Kasumi-1 (cell line): Measurements from ENCODE around the gene HS2ST1.

Experiments used
- DNase-seq, 2 experiments: peaks; one replicate each; lab custom pipeline; 2025; lab: John Stamatoyannopoulos, UW

Gene HS2ST1

DNA sequence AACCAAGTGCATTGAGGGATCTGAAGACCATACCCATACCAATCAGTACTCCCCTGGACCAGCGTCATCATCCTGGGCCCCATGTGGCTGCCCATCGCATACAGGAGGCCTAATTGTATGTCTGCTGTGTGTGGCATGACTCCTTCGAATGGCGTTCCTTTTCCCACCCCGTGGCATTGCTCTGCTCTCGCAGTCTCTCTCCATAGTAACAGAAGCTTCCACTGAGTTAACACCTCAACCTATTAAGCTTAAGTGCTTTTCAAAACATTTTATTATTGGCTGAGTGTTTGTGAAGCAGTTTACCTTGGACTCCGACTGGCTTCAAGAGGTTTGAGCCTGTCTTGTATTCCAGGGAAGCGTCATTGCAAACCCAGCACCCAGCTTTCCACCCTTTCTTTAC, 227.1 kb downstream of the HS2ST1 start:
- no peak for DNase-seq

DNA sequence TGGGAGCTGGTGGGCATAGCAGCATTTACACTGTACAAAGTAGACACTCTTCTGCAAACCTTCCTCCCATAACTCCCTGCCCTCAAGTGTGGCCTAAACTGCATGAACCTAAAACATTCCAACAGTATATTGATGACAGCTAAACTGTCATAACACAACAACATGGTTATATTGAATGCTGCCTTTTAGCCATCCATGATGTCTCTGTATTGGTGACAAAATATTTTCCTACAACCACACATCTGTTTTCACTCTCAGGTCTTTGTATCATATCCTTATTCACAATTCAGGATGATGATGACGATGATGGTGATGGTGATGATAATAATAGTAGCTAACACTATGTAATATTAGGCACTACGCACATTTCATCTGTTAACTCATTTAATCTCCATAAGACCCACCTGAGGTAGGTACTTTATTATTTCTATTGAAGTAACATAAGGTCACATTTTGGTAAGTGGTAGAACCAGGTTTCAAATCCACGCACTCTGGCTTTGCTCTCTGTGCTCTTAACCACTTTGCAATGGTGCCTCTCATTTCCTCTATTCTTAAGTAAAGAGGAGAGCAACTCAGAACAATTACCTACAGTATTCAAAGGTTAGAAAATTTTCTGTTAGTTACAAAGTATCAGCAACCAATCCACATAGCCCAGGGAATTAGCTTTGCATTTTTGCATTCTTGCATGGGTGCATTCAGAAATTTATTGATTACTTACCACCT, 229.1 kb downstream of the HS2ST1 start:
- no peak for DNase-seq

DNA sequence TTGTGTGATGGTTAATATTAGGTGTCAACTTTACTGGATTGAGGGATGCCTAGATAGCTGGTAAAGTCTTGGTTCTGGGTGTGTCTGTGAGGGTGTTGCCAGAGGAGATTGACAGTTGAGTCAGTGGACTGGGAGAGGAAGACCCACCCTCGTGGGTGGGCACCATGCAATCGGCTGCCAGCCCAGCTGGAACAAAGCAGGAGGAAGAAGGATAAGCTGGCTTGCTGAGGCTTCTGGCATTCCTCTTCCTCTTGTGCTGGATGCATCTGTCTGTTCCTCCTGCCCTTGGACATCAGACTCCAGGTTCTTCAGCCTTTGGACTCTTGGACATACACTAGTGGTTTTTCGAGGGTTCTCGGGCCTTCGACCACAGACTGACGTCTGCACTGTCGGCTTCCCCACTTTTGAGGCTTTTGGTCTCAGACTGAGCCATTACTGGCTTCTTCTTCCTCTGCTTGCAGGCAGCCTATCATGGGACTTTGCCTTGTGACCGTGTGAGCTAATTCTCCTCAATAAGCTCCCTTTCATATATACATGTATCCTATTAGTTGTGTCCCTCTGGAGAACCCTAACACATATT, 230.0 kb downstream of the HS2ST1 start:
- DNase-seq: no peak

DNA sequence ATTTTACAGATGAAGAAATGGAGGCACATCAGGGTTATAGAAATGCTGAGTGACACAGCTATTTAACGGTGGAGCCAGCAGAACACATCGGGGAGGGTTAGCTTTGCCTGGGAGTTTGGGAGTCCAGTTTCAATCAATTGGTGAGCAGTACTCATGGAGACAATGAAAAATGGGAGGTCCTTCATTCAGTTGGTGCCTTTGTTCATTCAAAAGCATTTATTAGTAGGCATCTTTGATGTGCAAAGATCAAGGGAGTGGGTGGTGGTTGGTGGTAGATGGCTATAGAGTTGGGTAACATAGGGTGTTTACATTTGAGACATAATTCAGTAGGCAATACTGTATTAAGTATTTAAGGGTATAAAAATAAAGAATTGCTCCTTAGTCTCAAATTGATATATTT, 230.5 kb downstream of the HS2ST1 start:
- no peak for DNase-seq

DNA sequence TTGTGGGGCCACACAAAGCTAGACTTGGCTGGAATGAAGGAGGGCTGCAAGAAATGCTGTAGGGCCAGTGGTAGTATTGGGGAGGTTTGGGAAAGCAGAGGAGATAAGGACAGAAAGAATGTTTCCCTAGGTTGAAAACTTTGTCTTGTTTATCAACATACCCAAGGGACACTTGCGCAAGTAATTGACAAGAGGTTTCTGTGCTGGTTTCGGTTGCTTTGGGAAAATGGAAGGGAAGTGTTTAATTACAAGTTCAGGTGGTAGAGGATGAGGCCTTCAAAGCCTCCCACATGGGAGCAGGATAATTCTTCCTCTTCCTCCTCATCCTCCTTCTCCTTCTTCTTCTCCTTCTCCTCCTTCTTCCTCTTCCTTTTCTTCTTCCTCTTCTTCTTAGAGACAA, 232.1 kb downstream of the HS2ST1 start:
- no peak for DNase-seq

DNA sequence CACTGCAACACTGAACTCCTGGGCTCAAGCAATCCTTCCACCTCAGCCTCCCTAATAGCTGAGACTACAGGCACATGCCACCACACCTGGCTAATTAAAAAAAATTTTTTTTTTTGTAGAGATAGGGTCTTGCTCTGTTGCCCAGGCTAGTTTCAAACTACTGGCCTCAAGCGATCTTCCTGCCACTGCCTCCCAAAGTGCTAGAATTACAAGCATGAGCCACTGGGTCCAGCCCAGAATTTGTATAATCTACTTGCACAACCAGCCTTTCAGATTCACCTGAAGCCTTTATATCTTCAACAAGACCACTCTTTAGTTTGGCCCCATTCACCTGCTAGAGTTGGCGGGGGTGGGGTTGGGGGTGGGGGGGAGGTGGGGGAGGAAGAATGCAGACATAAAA, 232.6 kb downstream of the HS2ST1 start:
- no peak for DNase-seq

DNA sequence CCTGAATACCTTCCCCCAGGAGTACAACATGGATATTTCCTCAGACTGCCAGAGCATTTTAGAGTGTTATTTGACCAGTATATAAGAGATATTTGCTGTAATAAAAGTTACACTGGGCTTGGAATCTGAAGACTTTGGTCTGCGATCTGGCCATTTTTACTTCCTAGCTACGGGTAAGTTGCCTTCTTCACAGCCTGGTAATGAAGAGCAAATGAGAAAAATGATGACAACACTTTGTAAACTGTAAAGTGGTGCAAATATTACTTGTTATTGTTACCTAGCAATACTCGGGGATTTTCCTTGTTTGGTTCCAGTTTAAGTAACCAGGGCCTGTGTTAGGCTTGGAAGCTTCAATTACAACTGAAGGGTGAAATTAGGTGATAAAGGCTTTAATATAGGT, 233.4 kb downstream of the HS2ST1 start:
- no peak for DNase-seq

DNA sequence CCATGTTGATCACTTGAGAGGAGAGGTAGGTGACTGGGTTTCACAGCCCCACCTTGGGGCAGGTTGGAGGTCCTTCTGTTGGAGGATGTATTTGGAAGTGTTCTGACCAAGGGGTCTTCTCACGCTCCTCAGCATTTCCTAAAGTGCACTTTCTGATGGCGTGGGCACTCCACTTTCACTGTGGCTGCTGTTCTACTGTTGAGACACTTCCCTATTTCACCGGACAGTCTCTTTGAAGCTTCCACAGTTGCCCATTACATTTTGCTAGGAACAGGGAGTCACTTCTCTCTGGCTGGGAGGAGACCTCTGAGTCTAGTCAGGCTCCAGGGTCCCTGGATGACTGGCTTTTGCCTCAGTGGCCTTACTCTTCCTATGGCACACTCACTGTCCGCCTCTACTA, 234.2 kb downstream of the HS2ST1 start:
- DNase-seq: peak; percentile 4 to 7

DNA sequence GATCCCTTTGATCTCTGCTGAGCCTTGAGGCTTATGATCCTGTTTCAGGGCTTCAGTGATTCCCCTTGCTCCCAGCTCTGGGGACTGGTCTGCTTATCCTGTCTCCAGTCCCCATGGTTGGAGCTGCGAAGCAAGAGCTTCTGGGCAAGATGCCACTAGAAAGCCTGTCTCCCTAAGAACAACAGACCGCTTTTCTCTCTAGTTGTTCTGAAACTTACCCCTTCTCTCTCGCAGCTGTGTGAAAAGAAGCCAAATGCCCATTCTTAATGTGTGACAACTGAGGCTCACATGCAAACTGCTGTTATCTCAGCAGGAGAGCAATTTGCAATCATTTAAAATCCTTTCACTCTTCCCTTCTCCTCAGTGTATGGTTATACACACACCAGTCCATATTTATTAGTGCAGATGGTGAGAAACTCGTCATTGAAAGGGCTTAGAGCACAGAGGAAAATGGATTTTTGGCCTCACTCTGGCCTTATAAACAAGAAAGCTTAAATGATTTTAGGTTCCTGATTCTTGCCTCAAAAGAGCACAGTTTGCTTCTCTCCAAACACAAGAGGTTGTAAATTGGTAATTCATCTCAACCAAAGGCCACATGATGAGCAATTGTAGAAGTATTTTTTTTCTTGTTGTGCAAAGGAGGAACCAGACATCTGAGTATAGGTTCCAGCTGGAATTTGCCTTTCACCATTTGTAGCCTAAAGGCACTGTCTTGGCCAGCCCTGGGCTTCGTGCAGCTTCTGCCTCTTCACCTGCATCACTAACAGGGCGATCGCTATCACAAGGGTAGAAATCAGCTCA, 235.0 kb downstream of the HS2ST1 start:
- DNase-seq: no peak

DNA sequence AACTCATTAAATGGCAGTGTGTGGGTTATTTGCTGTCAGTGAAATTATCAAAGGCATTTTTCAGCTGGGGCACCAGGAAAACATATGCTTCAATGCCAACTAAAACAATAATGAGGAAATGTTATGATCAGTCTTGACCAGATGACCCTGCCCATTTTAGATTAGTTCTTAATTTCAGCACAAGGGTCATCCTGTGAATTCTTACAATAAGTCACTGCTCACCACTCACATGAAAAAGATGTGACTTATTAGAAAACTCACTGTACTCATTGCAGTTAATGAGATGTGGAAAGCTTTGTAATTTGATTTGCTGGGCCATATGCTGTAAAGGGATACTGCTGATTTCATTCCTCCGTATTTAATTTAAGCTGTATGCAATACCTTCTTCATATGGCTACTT, 235.7 kb downstream of the HS2ST1 start:
- DNase-seq: no peak

DNA sequence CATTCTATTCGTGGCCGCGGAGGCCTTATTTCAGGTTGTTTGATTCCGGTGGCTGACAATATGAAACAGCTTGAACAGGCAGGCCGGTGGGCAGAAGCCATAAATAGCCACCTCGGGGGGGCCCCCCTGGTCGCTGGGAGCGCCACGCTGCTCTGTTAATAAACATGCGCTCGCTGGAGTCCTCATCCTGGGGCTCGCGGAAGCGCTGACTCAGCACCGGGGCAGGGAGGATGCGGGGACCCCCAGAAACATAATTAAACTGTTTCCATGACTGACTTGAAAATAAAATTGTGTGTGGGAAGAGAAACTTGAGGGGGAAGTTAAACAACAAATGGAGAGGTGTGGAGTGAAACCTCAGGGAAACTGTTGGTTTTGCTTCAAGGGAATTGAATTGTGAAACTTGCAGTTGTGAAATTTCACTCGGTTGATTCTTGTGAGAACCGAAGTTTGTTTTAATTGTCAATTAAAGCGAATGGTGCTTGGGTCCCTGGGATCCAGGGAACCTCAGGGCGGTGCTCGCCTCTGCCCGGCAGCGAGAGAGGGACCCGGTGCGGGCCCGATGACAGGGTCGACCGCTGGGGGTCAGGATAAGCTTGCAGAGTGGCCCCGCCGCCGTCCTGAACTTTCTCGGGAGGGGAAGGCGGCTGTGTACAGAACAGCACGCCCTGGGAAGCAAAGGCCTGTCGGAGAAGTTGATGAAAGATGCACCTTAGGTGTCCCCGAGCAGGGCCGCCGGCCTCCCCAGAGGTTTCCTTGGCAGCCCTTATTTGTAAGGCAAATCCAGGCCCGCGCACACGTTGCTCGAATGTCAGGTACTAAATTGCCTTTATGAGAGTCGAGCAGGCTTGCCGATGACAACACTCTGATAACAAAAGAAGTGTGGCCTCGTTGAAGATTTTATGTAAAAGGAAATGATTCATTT, 237.3 kb downstream of the HS2ST1 start:
- DNase-seq: peak; percentile 51 to 71

DNA sequence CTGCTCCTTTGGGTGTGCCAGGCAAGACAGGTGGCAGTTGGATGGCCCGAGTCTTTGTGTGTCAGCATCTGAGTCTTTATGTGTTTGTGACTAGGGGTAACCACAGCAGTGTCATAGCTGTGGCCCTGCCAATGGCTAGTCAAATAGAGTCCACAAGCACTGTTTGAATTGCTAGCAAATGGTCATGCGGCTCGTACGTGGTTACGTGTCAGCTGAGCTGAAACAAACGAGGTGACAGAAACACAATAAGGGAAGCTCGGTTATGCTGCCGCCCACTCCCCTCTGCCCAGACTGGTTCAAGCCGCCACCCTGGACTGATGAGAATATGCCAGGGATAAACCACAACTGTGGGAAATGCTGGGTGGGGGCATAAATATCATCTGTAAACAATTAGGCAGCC, 239.9 kb downstream of the HS2ST1 start:
- no peak for DNase-seq

DNA sequence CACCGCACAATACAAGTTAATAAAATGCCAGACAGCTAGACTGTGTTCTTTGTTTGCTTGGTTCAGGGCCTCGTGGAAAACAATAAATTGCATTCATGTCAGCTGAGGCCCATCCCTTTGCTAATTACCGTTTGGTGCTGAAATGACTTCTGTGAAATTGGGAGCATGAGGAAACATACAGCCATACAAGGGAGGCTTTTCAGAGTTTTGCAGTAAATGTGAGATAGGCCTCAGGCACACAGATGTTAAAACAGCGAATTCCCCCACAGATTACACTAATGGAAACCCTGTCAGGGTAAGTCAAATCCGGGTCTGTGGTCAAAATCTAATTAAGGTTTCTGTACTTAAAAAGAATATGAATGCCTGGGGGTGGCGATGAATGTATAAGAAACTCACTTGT, 240.7 kb downstream of the HS2ST1 start:
- no peak for DNase-seq

DNA sequence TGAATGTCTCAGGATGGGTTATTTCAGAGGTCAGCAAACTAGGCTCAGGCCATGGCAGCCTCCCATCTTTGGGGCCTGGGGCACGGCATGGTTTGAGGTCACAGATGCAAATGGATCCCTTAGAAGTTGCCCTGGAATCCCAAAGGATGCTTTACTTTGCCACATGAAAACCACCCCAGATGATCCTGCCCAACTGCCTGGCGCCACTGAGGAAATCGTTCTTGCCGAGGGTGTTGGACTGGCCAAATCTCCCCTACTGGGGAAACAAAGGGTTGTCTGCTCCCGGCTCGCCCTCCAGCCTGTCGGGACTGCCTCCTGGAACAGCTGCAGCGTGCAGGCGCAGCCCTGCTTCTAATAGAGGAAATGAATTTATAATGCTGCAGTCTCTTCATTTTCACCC, 241.2 kb downstream of the HS2ST1 start:
- DNase-seq: no peak

DNA sequence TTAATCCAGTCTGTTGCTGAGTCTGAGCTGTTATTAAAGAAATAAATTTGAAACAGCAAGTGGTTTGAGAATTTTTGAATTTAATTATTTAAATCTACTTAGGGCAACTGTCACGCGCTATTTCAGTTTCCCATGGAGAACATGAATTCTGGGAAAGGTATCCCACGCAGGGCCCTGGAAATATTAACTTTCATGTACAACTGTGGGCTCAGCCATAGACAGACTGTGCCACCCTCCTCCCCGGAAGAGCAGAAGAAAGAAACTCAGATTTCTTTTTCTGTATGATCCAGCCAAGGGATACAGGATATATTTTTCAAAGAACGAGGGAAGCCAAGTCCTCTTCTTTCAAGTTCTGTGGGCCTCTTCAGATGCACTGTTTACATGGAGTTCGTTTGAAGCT, 241.7 kb downstream of the HS2ST1 start:
- no peak for DNase-seq

DNA sequence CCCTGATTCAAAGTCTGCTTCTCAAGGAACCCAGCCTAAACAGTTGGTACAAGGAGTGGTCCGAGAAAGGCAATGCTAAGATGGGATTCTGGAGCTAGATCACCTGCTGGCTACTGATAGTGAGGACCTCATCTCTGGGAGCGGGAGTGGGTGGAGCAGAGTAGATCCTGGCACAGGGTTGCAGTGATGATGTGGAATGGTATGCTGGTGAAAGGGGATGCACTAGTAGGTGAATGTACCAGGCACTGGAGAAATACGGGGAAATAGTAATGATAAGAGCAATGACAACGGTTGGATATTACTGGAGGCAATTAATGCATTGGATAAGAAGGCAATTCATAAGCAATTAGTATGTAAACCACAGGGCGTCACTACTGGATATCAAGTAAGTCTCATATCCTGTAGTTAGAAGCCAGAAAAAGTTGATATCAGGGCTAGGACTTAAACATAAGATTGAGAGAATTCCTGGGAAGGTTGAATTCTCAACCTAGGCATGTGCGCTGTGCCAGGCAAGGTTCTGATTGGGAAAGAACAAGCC, 245.0 kb downstream of the HS2ST1 start:
- no peak for DNase-seq
